GM12878 (cell line): ENCODE data around the gene MCEE. TPM values are rescaled to one million over a fixed set of nuclear protein-coding genes. Genes with fewer than 3 reads are reported as not detected.
A peak's percentile ranks its signal among the peaks of the same experiment; 100 is the strongest.

Experiments
- CEBPB ChIP-seq, 2 experiments: fragments of 150-350 bp in 1 of 2; IDR thresholded peaks; 2 replicates each; pipeline ENCODE4 v1.6.1; 2012 to 2014; ENCODE audit warnings: low read depth in 2 of 2, low read length in 2 of 2, borderline replicate concordance in 1 of 2, inconsistent platforms in 1 of 2
- CHD1 ChIP-seq: IDR thresholded peaks from 2 replicates; pipeline ENCODE4 v1.6.1; 2012; ENCODE audit warnings: low read depth, low read length, improper control_type of control experiment
- CREB1 ChIP-seq: IDR thresholded peaks from 2 replicates; pipeline ENCODE4 v1.6.1; 2012; ENCODE audit warnings: low read depth, mild to moderate bottlenecking, inconsistent platforms
- ESRRA ChIP-seq: IDR thresholded peaks from 2 replicates; pipeline ENCODE4 v1.6.1; 2012; ENCODE audit warnings: mild to moderate bottlenecking, low read length, improper control_type of control experiment
- HCFC1 ChIP-seq: fragments of 150-350 bp; IDR thresholded peaks from 2 replicates; pipeline ENCODE4 v1.6.1; 2014; ENCODE audit warnings: low read length
- IKZF1 ChIP-seq: fragments of 450-650 bp; conservative IDR thresholded peaks from 2 replicates; pipeline ENCODE4 v1.6.1; 2017; ENCODE audit warnings: antibody characterized with exemption, mild to moderate bottlenecking
- MEF2A ChIP-seq: IDR thresholded peaks from 2 replicates; pipeline ENCODE4 v1.6.1; 2011; ENCODE audit warnings: low read depth, mild to moderate bottlenecking, low read length, moderate library complexity; ENCODE audit not compliant: insufficient read depth
- PAX5 ChIP-seq: IDR thresholded peaks from 2 replicates; pipeline ENCODE4 v1.6.1; 2011; ENCODE audit warnings: low read depth, low read length, borderline replicate concordance
- POU2F2 ChIP-seq: IDR thresholded peaks from 3 replicates; pipeline ENCODE4 v1.6.1; 2011; ENCODE audit warnings: low read depth, mild to moderate bottlenecking, low read length, borderline replicate concordance
- RAD21 ChIP-seq: IDR thresholded peaks from 2 replicates; pipeline ENCODE4 v1.6.1; 2011; ENCODE audit warnings: mild to moderate bottlenecking, low read depth, low read length, moderate library complexity; ENCODE audit not compliant: insufficient read depth
- RCOR1 ChIP-seq: conservative IDR thresholded peaks from 2 replicates; pipeline ENCODE4 v1.6.1; 2012; ENCODE audit warnings: low read depth, low read length, improper control_type of control experiment
- SKIL ChIP-seq: fragments of 450-650 bp; IDR thresholded peaks from 2 replicates; pipeline ENCODE4 v1.6.1; 2017; ENCODE audit warnings: mild to moderate bottlenecking, low read depth, inconsistent platforms; ENCODE audit not compliant: poor library complexity, severe bottlenecking
- SMARCA5 ChIP-seq: fragments of 450-650 bp; IDR thresholded peaks from 2 replicates; pipeline ENCODE4 v1.6.1; 2017; ENCODE audit warnings: mild to moderate bottlenecking
- SUZ12 ChIP-seq: fragments of 200-600 bp; sonication (generic); IDR thresholded peaks from one replicate; pipeline ENCODE4 v1.6.1; 2018; ENCODE audit warnings: antibody characterized with exemption, mild to moderate bottlenecking; ENCODE audit not compliant: unreplicated experiment
- TAF1 ChIP-seq: IDR thresholded peaks from 2 replicates; pipeline ENCODE4 v1.6.1; 2011; ENCODE audit warnings: mild to moderate bottlenecking, low read depth, low read length, borderline replicate concordance
- WRNIP1 ChIP-seq: IDR thresholded peaks from 2 replicates; pipeline ENCODE4 v1.6.1; 2011; ENCODE audit warnings: low read depth, low read length, improper control_type of control experiment, borderline replicate concordance
- ZBTB11 ChIP-seq: fragments of 450-650 bp; formaldehyde crosslinking; IDR thresholded peaks from 2 replicates; pipeline ENCODE4 v1.5.0; 2022; ENCODE audit warnings: mild to moderate bottlenecking, missing genetic modification characterization
- ZBTB40 ChIP-seq: fragments of 450-650 bp; IDR thresholded peaks from 2 replicates; pipeline ENCODE4 v1.6.1; 2016; ENCODE audit warnings: mild to moderate bottlenecking, moderate library complexity, borderline replicate concordance
- ZNF274 ChIP-seq: IDR thresholded peaks from one replicate; pipeline ENCODE4 v1.8.0; 2011; ENCODE audit not compliant: insufficient read length, insufficient read depth
- polyA plus RNA-seq, 11 experiments: library from polyadenylated mRNA; depleted of rRNA in 4 of 11; unstranded in 6 of 11; stranded (reverse) in 5 of 11; fragments of >200 nt; fragmentation: Nextera tagmentation in 4 of 11; fragmentation: Illumina TruSeq in 1 of 11; extraction: Ambion mirVana in 4 of 11; extraction: Trizol in 1 of 11; gene quantifications; 1 replicate in 1 of 11; 2 replicates in 10 of 11; pipeline versions ENCODE4 v1.2.1 to v1.2.3, GENCODE V29; 2011 to 2016; ENCODE audit warnings: inconsistent platforms in 2 of 11, missing spikeins in 2 of 11, low read depth in 1 of 11
- total RNA-seq, 4 experiments: library from RNA; depleted of rRNA in 3 of 4; stranded (reverse); fragments of >200 nt in 3 of 4; fragmentation: Illumina TruSeq in 1 of 4; extraction: Trizol in 1 of 4; gene quantifications; 2 replicates each; pipeline versions ENCODE4 v1.2.1 to v1.2.3, GENCODE V29; 2013 to 2021

The MCEE gene
- total and polyA plus RNA-seq, 10 of the 15 experiments (the other 5 are each of a cell fraction or from before 2014, with no cell fraction given), result 17.3 to 63.4 (median 20.9) TPM

GRCh38 chr2:71070294-71071093, 59.5 kb downstream of the MCEE start (continued):
- TF ChIP-seq ESRRA (no peak), ZBTB11 (CRISPR knock-in tag) (0 out of 2 replicates have a peak, but pooled peaks have one; percentile 12), TAF1 (peak; percentile 77), CEBPB (IDR thresholded peaks at IDR 0.05; ENCODE audit: borderline replicate concordance in 1 of 2, low read depth in 2 of 2, low read length in 2 of 2) (no peak), CHD1 (no peak), ZBTB40 (no peak), MEF2A (no peak), SKIL (peak; percentile 7), ZNF274 (no peak), WRNIP1 (no peak), PAX5 (peak; percentile 91), RCOR1 (no peak), HCFC1 (no peak), RAD21 (peak; percentile 53), CREB1 (no peak), SUZ12 (no peak), SMARCA5 (peak; percentile 66; the same call in 1 of the 2 replicates), IKZF1 (peak; percentile 32; the same call in 1 of the 2 replicates), POU2F2 (peak; percentile 48; the same call in 1 of the 3 replicates)
